ENCODE measurements around the gene SSR1.

DNA sequence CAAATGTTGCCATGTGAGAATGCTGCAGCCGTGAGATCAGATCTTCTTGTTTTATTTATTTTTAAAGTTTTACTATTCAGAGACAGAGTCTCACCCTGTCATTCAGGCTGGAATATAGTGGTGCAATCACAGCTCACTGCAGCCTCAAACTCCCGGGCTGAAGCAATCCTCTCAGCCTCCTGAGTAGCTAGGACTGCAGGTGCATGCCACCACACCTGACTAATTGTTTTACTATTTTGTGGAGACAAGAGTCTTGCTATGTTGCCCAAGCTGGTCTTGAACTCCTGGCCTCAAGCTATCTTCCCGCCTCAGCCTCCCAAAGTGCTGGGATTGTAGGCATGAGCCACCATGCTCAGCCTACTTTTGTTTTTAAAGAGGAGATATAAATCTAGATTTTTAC is 22.5 kb upstream of the SSR1 start:
- TF ChIP-seq RAD21 (IDR thresholded peaks at IDR 0.05; ENCODE audit: low read depth): no peak
- no peak for TF ChIP-seq CEBPB (IDR thresholded peaks at IDR 0.05)
- TF ChIP-seq TAF1 (IDR thresholded peaks at IDR 0.05; ENCODE audit: low read depth): no peak
- TF ChIP-seq YY1 (IDR thresholded peaks at IDR 0.05; ENCODE audit: low read depth): no peak
- TF ChIP-seq EP300 (IDR thresholded peaks at IDR 0.05; ENCODE audit: borderline replicate concordance): no peak
- TF ChIP-seq, protein P1, sequence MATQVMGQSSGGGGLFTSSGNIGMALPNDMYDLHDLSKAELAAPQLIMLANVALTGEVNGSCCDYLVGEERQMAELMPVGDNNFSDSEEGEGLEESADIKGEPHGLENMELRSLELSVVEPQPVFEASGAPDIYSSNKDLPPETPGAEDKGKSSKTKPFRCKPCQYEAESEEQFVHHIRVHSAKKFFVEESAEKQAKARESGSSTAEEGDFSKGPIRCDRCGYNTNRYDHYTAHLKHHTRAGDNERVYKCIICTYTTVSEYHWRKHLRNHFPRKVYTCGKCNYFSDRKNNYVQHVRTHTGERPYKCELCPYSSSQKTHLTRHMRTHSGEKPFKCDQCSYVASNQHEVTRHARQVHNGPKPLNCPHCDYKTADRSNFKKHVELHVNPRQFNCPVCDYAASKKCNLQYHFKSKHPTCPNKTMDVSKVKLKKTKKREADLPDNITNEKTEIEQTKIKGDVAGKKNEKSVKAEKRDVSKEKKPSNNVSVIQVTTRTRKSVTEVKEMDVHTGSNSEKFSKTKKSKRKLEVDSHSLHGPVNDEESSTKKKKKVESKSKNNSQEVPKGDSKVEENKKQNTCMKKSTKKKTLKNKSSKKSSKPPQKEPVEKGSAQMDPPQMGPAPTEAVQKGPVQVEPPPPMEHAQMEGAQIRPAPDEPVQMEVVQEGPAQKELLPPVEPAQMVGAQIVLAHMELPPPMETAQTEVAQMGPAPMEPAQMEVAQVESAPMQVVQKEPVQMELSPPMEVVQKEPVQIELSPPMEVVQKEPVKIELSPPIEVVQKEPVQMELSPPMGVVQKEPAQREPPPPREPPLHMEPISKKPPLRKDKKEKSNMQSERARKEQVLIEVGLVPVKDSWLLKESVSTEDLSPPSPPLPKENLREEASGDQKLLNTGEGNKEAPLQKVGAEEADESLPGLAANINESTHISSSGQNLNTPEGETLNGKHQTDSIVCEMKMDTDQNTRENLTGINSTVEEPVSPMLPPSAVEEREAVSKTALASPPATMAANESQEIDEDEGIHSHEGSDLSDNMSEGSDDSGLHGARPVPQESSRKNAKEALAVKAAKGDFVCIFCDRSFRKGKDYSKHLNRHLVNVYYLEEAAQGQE (IDR thresholded peaks at IDR 0.05; ENCODE audit: low read depth): no peak
- TF ChIP-seq, protein P2, sequence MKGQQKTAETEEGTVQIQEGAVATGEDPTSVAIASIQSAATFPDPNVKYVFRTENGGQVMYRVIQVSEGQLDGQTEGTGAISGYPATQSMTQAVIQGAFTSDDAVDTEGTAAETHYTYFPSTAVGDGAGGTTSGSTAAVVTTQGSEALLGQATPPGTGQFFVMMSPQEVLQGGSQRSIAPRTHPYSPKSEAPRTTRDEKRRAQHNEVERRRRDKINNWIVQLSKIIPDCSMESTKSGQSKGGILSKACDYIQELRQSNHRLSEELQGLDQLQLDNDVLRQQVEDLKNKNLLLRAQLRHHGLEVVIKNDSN (IDR thresholded peaks at IDR 0.05): no peak
- no peak for TF ChIP-seq EGR1 (IDR thresholded peaks at IDR 0.05)
- TF ChIP-seq CREB1 (IDR thresholded peaks at IDR 0.05; ENCODE audit: low read depth): no peak
- TF ChIP-seq, protein P3, sequence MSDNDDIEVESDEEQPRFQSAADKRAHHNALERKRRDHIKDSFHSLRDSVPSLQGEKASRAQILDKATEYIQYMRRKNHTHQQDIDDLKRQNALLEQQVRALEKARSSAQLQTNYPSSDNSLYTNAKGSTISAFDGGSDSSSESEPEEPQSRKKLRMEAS (IDR thresholded peaks at IDR 0.05): no peak
- no peak for TF ChIP-seq TEAD4 (IDR thresholded peaks at IDR 0.05)
